Nephron progenitor cell (in vitro differentiated cells): ENCODE measurements around the gene SSR2.
A peak's percentile ranks its signal among the peaks of the same experiment; 100 is the strongest.

Experiments used
- DNase-seq: peaks from one replicate; pipeline ENCODE4 v3.0.0; 2021
- H3K27ac Mint-ChIP-seq: 2 replicates; pipeline ENCODE4 v1.8.0; 2021; ENCODE audit warnings: mild to moderate bottlenecking, moderate library complexity, mixed read lengths
- H3K27me3 Mint-ChIP-seq: 2 replicates; pipeline ENCODE4 v1.8.0; 2021; ENCODE audit warnings: mild to moderate bottlenecking, low read depth, mixed read lengths; ENCODE audit not compliant: poor library complexity
- H3K36me3 Mint-ChIP-seq: 2 replicates; pipeline ENCODE4 v1.8.0; 2021; ENCODE audit warnings: low read depth, mixed read lengths
- H3K4me1 Mint-ChIP-seq: 2 replicates; pipeline ENCODE4 v1.8.0; 2021; ENCODE audit warnings: mixed read lengths
- H3K4me3 Mint-ChIP-seq: 2 replicates; pipeline ENCODE4 v1.8.0; 2021; ENCODE audit warnings: mild to moderate bottlenecking, moderate library complexity, mixed read lengths
- H3K9me3 Mint-ChIP-seq: 2 replicates; pipeline ENCODE4 v1.8.0; 2021; ENCODE audit warnings: mild to moderate bottlenecking, moderate library complexity, mixed read lengths
- TF ChIP-seq, protein P1 (sequence below): fragments of 200-600 bp; sonication (generic); IDR thresholded peaks from 2 replicates; pipeline ENCODE4 v1.5.0; 2021; ENCODE audit warnings: antibody characterized with exemption

SSR2 gene

GRCh38 chr1:155969377-155969791 lies 51.4 kb downstream of the SSR2 start:
- Mint-ChIP-seq H3K4me1 (peaks cover 94% of the 10 kb centered on the region), H3K27me3 (no peaks in the 10 kb centered on the region), H3K36me3 (peaks cover 25% of the 10 kb centered on the region), H3K27ac (peak overlapping the region; percentile 98), H3K9me3 (no peaks in the 10 kb centered on the region), H3K4me3 (peak overlapping the region; percentile 44)
- no peak for DNase-seq
- TF ChIP-seq, protein P1, sequence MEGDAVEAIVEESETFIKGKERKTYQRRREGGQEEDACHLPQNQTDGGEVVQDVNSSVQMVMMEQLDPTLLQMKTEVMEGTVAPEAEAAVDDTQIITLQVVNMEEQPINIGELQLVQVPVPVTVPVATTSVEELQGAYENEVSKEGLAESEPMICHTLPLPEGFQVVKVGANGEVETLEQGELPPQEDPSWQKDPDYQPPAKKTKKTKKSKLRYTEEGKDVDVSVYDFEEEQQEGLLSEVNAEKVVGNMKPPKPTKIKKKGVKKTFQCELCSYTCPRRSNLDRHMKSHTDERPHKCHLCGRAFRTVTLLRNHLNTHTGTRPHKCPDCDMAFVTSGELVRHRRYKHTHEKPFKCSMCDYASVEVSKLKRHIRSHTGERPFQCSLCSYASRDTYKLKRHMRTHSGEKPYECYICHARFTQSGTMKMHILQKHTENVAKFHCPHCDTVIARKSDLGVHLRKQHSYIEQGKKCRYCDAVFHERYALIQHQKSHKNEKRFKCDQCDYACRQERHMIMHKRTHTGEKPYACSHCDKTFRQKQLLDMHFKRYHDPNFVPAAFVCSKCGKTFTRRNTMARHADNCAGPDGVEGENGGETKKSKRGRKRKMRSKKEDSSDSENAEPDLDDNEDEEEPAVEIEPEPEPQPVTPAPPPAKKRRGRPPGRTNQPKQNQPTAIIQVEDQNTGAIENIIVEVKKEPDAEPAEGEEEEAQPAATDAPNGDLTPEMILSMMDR: no peak

DNA sequence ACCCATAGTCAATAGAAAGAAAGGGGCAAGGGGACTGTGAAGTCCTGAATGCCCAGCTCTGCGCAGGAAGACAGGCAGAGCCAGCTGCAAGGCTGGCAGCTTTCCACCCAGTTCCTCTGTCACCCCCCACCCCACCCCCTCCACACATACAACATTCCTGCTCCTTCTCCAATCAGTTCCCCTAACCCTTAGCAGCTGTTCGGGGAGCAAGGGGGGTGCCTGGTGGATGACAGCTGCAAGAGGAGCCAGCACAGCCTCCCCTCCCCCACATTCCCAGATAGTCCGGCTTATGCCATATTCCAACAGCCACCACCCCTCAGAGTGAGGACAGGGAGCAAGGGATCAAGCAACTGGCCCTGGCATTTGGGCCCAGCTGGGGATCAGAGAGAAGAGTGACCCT lies 52.1 kb downstream of the SSR2 start:
- Mint-ChIP-seq H3K27me3 (no peaks in the 10 kb centered on the region), H3K4me1 (peaks cover 87% of the 10 kb centered on the region), H3K27ac (peak overlapping the region; percentile 96), H3K9me3 (no peaks in the 10 kb centered on the region), H3K36me3 (peaks cover 29% of the 10 kb centered on the region), H3K4me3 (peak overlapping the region; percentile 52)
- no peak for DNase-seq
- TF ChIP-seq, protein P1: no peak

DNA sequence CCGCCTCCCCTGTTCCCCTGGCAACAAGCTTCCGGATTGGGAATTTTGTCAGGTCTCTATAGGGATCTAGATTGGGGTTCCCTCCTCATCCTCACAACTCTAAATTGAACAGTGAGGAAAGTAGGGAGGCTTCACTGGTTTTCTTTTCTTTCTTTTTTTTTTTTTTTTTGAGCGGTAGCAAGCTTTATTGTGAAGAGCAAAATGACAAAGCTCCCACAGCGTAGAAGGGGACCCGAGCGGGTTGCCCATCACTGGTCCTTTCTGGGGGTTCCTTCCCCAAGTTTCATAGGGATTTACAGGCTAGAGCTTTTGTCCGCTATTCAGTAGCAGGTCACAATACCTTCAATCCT lies 52.7 kb downstream of the SSR2 start:
- Mint-ChIP-seq H3K27ac (peak overlapping the region; percentile 96), H3K36me3 (peaks cover 29% of the 10 kb centered on the region), H3K4me1 (peaks cover 81% of the 10 kb centered on the region), H3K9me3 (no peaks in the 10 kb centered on the region), H3K4me3 (peak overlapping the region; percentile 52), H3K27me3 (no peaks in the 10 kb centered on the region)
- no peak for DNase-seq
- TF ChIP-seq, protein P1: no peak

DNA sequence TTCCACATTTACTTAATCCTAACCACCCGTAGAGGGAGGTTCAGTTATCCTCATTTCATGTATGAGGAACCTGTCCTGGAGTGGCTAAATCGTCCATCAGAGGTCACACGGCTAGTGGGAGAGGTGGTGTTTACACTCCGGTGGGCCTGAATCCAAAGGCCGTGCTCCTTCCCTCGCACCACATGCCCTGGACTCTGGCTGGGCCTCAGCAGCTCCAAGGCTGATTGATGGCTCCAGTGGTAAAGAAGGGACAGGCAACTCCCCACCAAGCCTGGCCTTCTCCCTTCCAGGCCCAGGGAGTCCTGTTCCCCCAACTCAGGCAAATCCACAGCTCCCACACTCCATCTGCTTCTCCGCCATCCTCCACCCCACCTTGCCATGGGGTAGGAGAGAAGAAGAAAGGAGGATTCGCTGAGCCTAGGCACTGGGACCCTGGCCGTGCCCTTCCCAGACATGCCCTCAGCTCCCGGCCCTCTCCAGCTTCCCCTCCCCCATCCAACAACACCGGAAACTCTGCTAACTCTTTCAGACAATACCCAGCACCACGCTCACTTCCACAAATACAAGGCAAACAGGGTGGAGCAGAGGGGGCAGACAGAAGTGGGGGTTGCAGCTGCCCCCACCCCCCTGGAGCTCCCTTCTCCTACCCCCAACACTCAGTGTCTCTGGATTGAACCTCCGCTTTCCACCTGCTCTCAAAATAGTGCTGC lies 53.3 kb downstream of the SSR2 start:
- peak; percentile 40 for DNase-seq
- Mint-ChIP-seq H3K36me3 (peaks cover 33% of the 10 kb centered on the region), H3K4me1 (peaks cover 75% of the 10 kb centered on the region), H3K9me3 (no peaks in the 10 kb centered on the region), H3K27me3 (no peaks in the 10 kb centered on the region), H3K4me3 (peak overlapping the region; percentile 52), H3K27ac (peak overlapping the region; percentile 96)
- TF ChIP-seq, protein P1: no peak

DNA sequence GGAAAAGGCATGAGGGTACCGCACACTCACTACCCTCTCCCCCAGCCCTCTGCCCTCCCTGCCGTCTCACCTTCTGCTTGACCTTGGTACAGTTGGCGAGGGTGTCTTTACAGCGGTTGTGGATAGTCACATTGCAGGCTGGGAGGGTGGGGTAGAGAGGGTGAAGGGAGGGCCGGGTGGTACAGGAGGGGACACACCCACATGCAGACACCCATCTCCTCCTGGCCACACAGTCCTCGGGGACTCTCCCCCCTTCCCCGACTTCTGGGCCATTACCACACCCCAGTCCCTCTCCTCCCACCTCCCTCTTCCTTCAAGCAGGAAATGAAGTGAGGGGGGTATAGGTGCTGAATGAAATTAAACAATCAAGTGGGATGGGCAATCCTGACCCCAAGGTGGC lies 54.0 kb downstream of the SSR2 start:
- Mint-ChIP-seq H3K9me3 (no peaks in the 10 kb centered on the region), H3K4me3 (peak overlapping the region; percentile 52), H3K36me3 (peaks cover 38% of the 10 kb centered on the region), H3K27ac (peak overlapping the region; percentile 96), H3K27me3 (no peaks in the 10 kb centered on the region), H3K4me1 (peaks cover 70% of the 10 kb centered on the region)
- no peak for DNase-seq
- TF ChIP-seq, protein P1: no peak

- peak overlapping the region; percentile 35 for H3K4me3 Mint-ChIP-seq
- H3K36me3 Mint-ChIP-seq: peaks cover 42% of the 10 kb centered on the region
- TF ChIP-seq, protein P1: no peak
- no peak for DNase-seq
- peaks cover 70% of the 10 kb centered on the region for H3K4me1 Mint-ChIP-seq
- H3K27ac Mint-ChIP-seq: peak overlapping the region; percentile 96
- no peaks in the 10 kb centered on the region for H3K27me3 Mint-ChIP-seq
- no peaks in the 10 kb centered on the region for H3K9me3 Mint-ChIP-seq
Measured at GRCh38 chr1:155966135-155966534, 54.6 kb downstream of the SSR2 start.
